Measurements from ENCODE around the gene MRPS18A.

Gene MRPS18A

GRCh38 chr6:43687437-43688347 is at the start of gene MRPS18A:
Gene MRPS18A, minus strand, starts transcription at chr6:43687791. Its CDS starts 12 bp downstream, at chr6:43687779.
- TF ChIP-seq USF1 (IDR thresholded peaks at IDR 0.05) (no peak), RAD21 (IDR thresholded peaks at IDR 0.05; ENCODE audit: low read depth) (no peak), NFIC (IDR thresholded peaks at IDR 0.05) (0 out of 2 replicates have a peak, but pooled peaks have one; percentile 11), MAX (IDR thresholded peaks at IDR 0.05) (peak; percentile 45), EGR1 (IDR thresholded peaks at IDR 0.05) (peak; percentile 67; the same call in 1 of the 2 replicates), REST (IDR thresholded peaks at IDR 0.05; ENCODE audit: low read depth) (no peak), CEBPB (IDR thresholded peaks at IDR 0.05) (no peak), TCF12 (IDR thresholded peaks at IDR 0.05; ENCODE audit: low read depth) (0 out of 2 replicates have a peak, but pooled peaks have one; percentile 55), ZBTB7A (IDR thresholded peaks at IDR 0.05; ENCODE audit: low read depth) (no peak), YY1 (IDR thresholded peaks at IDR 0.05; ENCODE audit: low read depth) (peak; percentile 97), FOXM1 (IDR thresholded peaks at IDR 0.05; ENCODE audit: borderline replicate concordance, low read depth) (no peak), TEAD4 (IDR thresholded peaks at IDR 0.05) (peak; percentile 34; the same call in 1 of the 2 replicates), TAF1 (IDR thresholded peaks at IDR 0.05; ENCODE audit: low read depth) (peak; percentile 96)

GRCh38 chr6:43736844-43737243 is 49.3 kb upstream of the MRPS18A start:
- no peak for TF ChIP-seq USF1 (IDR thresholded peaks at IDR 0.05)
- no peak for TF ChIP-seq CEBPB (IDR thresholded peaks at IDR 0.05)
- TF ChIP-seq RAD21 (IDR thresholded peaks at IDR 0.05; ENCODE audit: low read depth) = no peak
- TF ChIP-seq TCF12 (IDR thresholded peaks at IDR 0.05; ENCODE audit: low read depth) = no peak
- no peak for TF ChIP-seq MAX (IDR thresholded peaks at IDR 0.05)
- no peak for TF ChIP-seq CREB1 (IDR thresholded peaks at IDR 0.05; ENCODE audit: low read depth)
- no peak for TF ChIP-seq REST (IDR thresholded peaks at IDR 0.05; ENCODE audit: low read depth)
- TF ChIP-seq FOXM1 (IDR thresholded peaks at IDR 0.05; ENCODE audit: borderline replicate concordance, low read depth) = no peak
- TF ChIP-seq ZBTB7A (IDR thresholded peaks at IDR 0.05; ENCODE audit: low read depth) = no peak
- TF ChIP-seq EGR1 (IDR thresholded peaks at IDR 0.05) = no peak
- TF ChIP-seq YY1 (IDR thresholded peaks at IDR 0.05; ENCODE audit: low read depth) = no peak
- no peak for TF ChIP-seq NFIC (IDR thresholded peaks at IDR 0.05)
- no peak for TF ChIP-seq EP300 (IDR thresholded peaks at IDR 0.05; ENCODE audit: borderline replicate concordance)

- TF ChIP-seq REST (IDR thresholded peaks at IDR 0.05; ENCODE audit: low read depth) (no peak), CREB1 (IDR thresholded peaks at IDR 0.05; ENCODE audit: low read depth) (no peak), ZBTB7A (IDR thresholded peaks at IDR 0.05; ENCODE audit: low read depth) (no peak), TCF12 (IDR thresholded peaks at IDR 0.05; ENCODE audit: low read depth) (no peak), RAD21 (IDR thresholded peaks at IDR 0.05; ENCODE audit: low read depth) (no peak), EP300 (IDR thresholded peaks at IDR 0.05; ENCODE audit: borderline replicate concordance) (no peak), NFIC (IDR thresholded peaks at IDR 0.05) (no peak), MAX (IDR thresholded peaks at IDR 0.05) (no peak), TAF1 (IDR thresholded peaks at IDR 0.05; ENCODE audit: low read depth) (no peak), FOXM1 (IDR thresholded peaks at IDR 0.05; ENCODE audit: borderline replicate concordance, low read depth) (no peak), CEBPB (IDR thresholded peaks at IDR 0.05) (no peak), YY1 (IDR thresholded peaks at IDR 0.05; ENCODE audit: low read depth) (no peak), TEAD4 (IDR thresholded peaks at IDR 0.05) (no peak)
These were observed 48.7 kb upstream of the MRPS18A start for GRCh38 chr6:43736211-43736786.

Data from Ishikawa (cell line).